OCI-LY3 (cell line): ENCODE measurements around the gene SELENOT.

Experiments
- H2AFZ ChIP-seq: fragments of 200-600, 300-600 bp; shearing (Covaris generic); 2 replicates; pipeline ENCODE4 v1.6.0; 2014; ENCODE audit warnings: antibody characterized with exemption, low read depth, low read length
- H3K27ac ChIP-seq: fragments of 200-600, 300-600 bp; sonication (generic); 2 replicates; pipeline ENCODE4 v1.5.1; 2014; ENCODE audit warnings: mild to moderate bottlenecking, low read length, moderate library complexity, mixed read lengths
- H3K27me3 ChIP-seq: fragments of 200-600, 300-600 bp; sonication (generic); 2 replicates; pipeline ENCODE4 v1.6.1; 2014; ENCODE audit warnings: low read depth, low read length, mixed read lengths
- H3K36me3 ChIP-seq: fragments of 200-600, 300-600 bp; sonication (generic); replicated peaks from 2 replicates; pipeline ENCODE3; 2014; ENCODE audit warnings: low read depth, low read length, mixed read lengths
- H3K4me1 ChIP-seq: fragments of 300-600, 200-600 bp; sonication (generic); 2 replicates; pipeline ENCODE4 v1.6.1; 2014; ENCODE audit warnings: low read length, mixed read lengths
- H3K4me2 ChIP-seq: fragments of 200-600, 300-600 bp; sonication (generic); 2 replicates; pipeline ENCODE4 v1.6.1; 2014; ENCODE audit warnings: low read length, mixed read lengths
- H3K4me3 ChIP-seq: fragments of 300-600, 200-600 bp; sonication (generic); 2 replicates; pipeline ENCODE4 v1.5.1; 2014; ENCODE audit warnings: antibody characterized with exemption, mild to moderate bottlenecking, low read length, moderate library complexity
- H3K79me2 ChIP-seq: fragments of 300-600, 200-600 bp; shearing (Covaris generic); 2 replicates; pipeline ENCODE4 v1.6.1; 2014; ENCODE audit warnings: mild to moderate bottlenecking, low read length, mixed read lengths
- H3K9ac ChIP-seq: fragments of 300-600, 200-600 bp; shearing (Covaris generic); 2 replicates; pipeline ENCODE4 v1.6.0; 2014; ENCODE audit warnings: mild to moderate bottlenecking, low read length, moderate library complexity
- H3K9me3 ChIP-seq: fragments of 200-600, 300-600 bp; shearing (Covaris generic); 2 replicates; pipeline ENCODE4 v1.6.1; 2014; ENCODE audit warnings: low read length, mixed read lengths; ENCODE audit not compliant: insufficient read depth
- H4K20me1 ChIP-seq: fragments of 200-600, 300-600 bp; sonication (generic); 2 replicates; pipeline ENCODE4 v1.6.1; 2016; ENCODE audit warnings: low read length, mixed read lengths; ENCODE audit not compliant: insufficient read depth
- CTCF ChIP-seq: fragments of 200-600, 300-600 bp; sonication (generic); IDR thresholded peaks from 2 replicates; pipeline ENCODE4 v1.5.1; 2014; ENCODE audit warnings: antibody characterized with exemption, low read length, low read depth
- EZH2phosphoT487 ChIP-seq: fragments of 200-600 bp; shearing (Covaris generic); IDR thresholded peaks from 2 replicates; pipeline ENCODE4 v1.6.1; 2018; ENCODE audit warnings: antibody characterized with exemption, mixed run types, low read depth

Gene SELENOT

DNA sequence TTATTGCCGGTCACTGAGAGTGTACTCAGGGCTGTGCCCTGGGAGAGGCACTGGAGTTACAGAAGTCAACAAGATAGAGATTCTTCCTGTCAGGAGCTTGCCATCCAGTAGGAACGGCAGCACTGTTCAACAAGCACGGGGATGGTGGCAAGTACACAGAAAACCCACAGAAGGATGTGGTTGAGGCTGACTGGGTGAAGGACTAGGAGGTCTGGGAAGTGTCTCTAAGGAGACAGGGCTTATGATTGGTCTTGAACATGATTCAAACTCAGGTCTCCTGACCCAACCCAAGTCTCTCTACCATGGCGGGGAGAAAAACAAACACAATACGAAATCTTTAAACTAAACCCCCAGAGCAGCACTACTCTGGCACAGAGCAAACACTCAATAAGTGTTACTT, 63.0 kb downstream of the SELENOT start:
- H3K9me3 ChIP-seq, result no peaks in the 10 kb centered on the region
- no peak overlapping the region for H2AFZ ChIP-seq
- TF ChIP-seq CTCF, result no peak
- TF ChIP-seq EZH2phosphoT487, result no peak
- H3K36me3 ChIP-seq, result no peaks in the 10 kb centered on the region
- H3K4me2 ChIP-seq, result no peak overlapping the region
- H4K20me1 ChIP-seq, result no peaks in the 10 kb centered on the region
- no peak overlapping the region for H3K27ac ChIP-seq
- H3K4me1 ChIP-seq, result peaks cover 10% of the 10 kb centered on the region
- no peak overlapping the region for H3K9ac ChIP-seq
- no peak overlapping the region for H3K4me3 ChIP-seq
- no peaks in the 10 kb centered on the region for H3K27me3 ChIP-seq
- no peaks in the 10 kb centered on the region for H3K79me2 ChIP-seq

DNA sequence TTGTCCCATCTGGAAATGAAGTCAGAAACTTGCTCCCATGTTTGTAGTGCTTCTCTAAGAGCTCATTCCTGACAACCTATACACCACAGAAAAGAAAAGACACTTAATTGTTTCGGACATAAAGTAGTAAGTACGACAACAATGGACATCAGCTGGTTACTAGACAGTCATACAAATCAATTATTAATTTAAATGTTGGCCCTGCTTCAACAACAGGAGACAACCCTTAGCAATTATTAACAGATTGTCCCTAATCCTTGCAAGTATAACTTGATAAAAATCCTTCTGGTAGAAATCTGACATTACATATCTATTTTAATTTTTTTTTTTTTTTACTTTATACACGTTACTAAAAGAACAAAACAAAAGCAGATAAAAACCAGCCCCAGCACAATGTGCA, 70.8 kb downstream of the SELENOT start:
- no peak for TF ChIP-seq CTCF
- TF ChIP-seq EZH2phosphoT487, result no peak
- Histone ChIP-seq H3K4me1 (peaks cover 16% of the 10 kb centered on the region), H3K4me3 (no peak overlapping the region), H3K4me2 (no peak overlapping the region), H3K9me3 (peaks cover 13% of the 10 kb centered on the region), H3K79me2 (no peaks in the 10 kb centered on the region), H3K27me3 (no peaks in the 10 kb centered on the region), H3K36me3 (peaks cover 7% of the 10 kb centered on the region), H2AFZ (no peak overlapping the region), H4K20me1 (no peaks in the 10 kb centered on the region), H3K27ac (no peak overlapping the region), H3K9ac (no peak overlapping the region)

DNA sequence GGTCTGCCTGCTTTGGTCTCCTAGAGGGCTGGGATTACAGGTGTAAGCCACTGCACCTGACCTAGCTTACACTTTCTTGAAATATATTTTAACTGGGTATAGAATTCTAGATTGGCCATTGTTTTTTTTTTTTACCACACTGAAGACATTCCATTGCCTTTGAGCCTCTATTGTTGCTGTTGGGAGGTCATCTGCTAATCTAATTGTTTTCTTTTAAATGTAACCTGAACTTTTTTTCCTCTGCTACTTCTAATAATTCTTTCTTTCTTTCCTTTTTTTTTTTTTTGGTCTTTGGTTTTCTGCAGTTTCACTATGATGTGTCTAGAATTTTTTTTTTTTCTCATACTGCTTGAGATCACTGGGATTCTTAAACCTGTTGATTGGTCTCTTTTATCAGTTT, 72.5 kb downstream of the SELENOT start:
- Histone ChIP-seq H3K9ac (no peak overlapping the region), H4K20me1 (no peaks in the 10 kb centered on the region), H3K4me2 (no peak overlapping the region), H3K27ac (no peak overlapping the region), H3K9me3 (peaks cover 13% of the 10 kb centered on the region), H3K4me3 (no peak overlapping the region), H3K27me3 (no peaks in the 10 kb centered on the region), H3K4me1 (peaks cover 16% of the 10 kb centered on the region), H3K36me3 (peaks cover 7% of the 10 kb centered on the region), H2AFZ (no peak overlapping the region), H3K79me2 (no peaks in the 10 kb centered on the region)
- TF ChIP-seq EZH2phosphoT487 (no peak), CTCF (no peak)
